Gastroesophageal sphincter (tissue), 4 donors: ENCODE data around the gene PALM3. TPM values are rescaled to one million over a fixed set of nuclear protein-coding genes. Genes with fewer than 3 reads are reported as not detected.
A peak's percentile ranks its signal among the peaks of the same experiment; 100 is the strongest.

Source experiments
- ATAC-seq: fragments of 150-250 bp; one replicate; pipeline ENCODE4 v1.9.1; 2016; ENCODE audit warnings: mild to moderate bottlenecking, moderate library complexity
- H3K27ac ChIP-seq, 4 donors: fragments of 200-600 bp; sonication (generic) in 3 of 4; 1 replicate in 3 of 4; 2 replicates in 1 of 4; pipeline ENCODE4 v1.5.1; 2016 to 2019
- H3K27me3 ChIP-seq: fragments of 200-600 bp; sonication (generic); one replicate; pipeline ENCODE4 v1.5.1; 2019
- H3K36me3 ChIP-seq, 2 donors: fragments of 200-600 bp; sonication (generic); one replicate each; pipeline ENCODE4 v1.5.1; 2019; ENCODE audit warnings: control low read depth in 1 of 2
- H3K4me1 ChIP-seq, 3 donors: fragments of 200-600 bp; sonication (generic); 1 replicate in 2 of 3; 2 replicates in 1 of 3; pipeline ENCODE4 v1.5.1; 2016 to 2019; ENCODE audit warnings: control low read depth in 2 of 3
- H3K4me3 ChIP-seq, 2 donors: fragments of 200-600 bp; sonication (generic); one replicate each; pipeline ENCODE4 v1.5.1; 2019; ENCODE audit warnings: mild to moderate bottlenecking in 1 of 2, moderate library complexity in 1 of 2
- H3K9me3 ChIP-seq, 3 donors: fragments of 200-600 bp; sonication (generic); one replicate each; pipeline ENCODE4 v1.5.1; 2017 to 2019; ENCODE audit warnings: control low read depth in 2 of 3
- CTCF ChIP-seq, 4 experiments: fragments of 200-600 bp in 2 of 4; fragments of 450-650 bp in 2 of 4; sonication (generic) in 1 of 4; IDR thresholded peaks; one replicate each; pipeline ENCODE4 v1.5.1; 2017 to 2019; ENCODE audit warnings: antibody characterized with exemption in 4 of 4, mild to moderate bottlenecking in 2 of 4, moderate library complexity in 2 of 4
- EP300 ChIP-seq: sonication (generic); formaldehyde crosslinking; IDR thresholded peaks from one replicate; pipeline ENCODE4 v1.6.1; 2017; ENCODE audit warnings: antibody characterized with exemption, mild to moderate bottlenecking
- POLR2A ChIP-seq, 2 donors: fragments of 450-650 bp; IDR thresholded peaks; one replicate each; pipeline ENCODE4 v1.6.1; 2017; ENCODE audit warnings: antibody characterized with exemption in 2 of 2, mild to moderate bottlenecking in 2 of 2, moderate library complexity in 1 of 2
- POLR2AphosphoS5 ChIP-seq: sonication (generic); formaldehyde crosslinking; IDR thresholded peaks from one replicate; pipeline ENCODE4 v1.6.1; 2017; ENCODE audit warnings: antibody characterized with exemption
- WGBS, 2 donors: methylation state at CpG; one replicate each; pipeline ENCODE4 v1.1.5; 2018; ENCODE audit warnings: low coverage in 1 of 2; 5-methylcytosine and 5-hydroxymethylcytosine counted together
- total RNA-seq, 4 donors: library from RNA; depleted of rRNA; stranded (reverse); fragments of >200 nt; gene quantifications; one replicate each; pipeline ENCODE4 v1.1.0, GENCODE V29; 2016

Gene PALM3
- total RNA-seq, 4 donors from 2014 or later, result not detected

- Histone ChIP-seq H3K9me3 (no peaks in the 10 kb centered on the region), H3K27ac (no peak overlapping the region), H3K27me3 (no peaks in the 10 kb centered on the region), H3K4me1 (peaks cover 0 to 8% (median 0%) of the 10 kb centered on the region in 3 donors), H3K4me3 (no peak overlapping the region), H3K36me3 (peaks cover 0 to 100% of the 10 kb centered on the region in 2 donors)
- WGBS, 2 donors, result 81 to 88% methylated on average over 3 of the region's 6 CpGs
- TF ChIP-seq POLR2A (IDR thresholded peaks at IDR 0.05), result no peak
- TF ChIP-seq EP300, result no peak
- no peak for TF ChIP-seq CTCF (IDR thresholded peaks at IDR 0.05)
- no peak for TF ChIP-seq POLR2AphosphoS5
- ATAC-seq, result no peak
Observed at GRCh38 chr19:14101003-14101545, 39.2 kb upstream of the PALM3 start.

- peaks cover 0 to 11% (median 0%) of the 10 kb centered on the region in 3 donors for H3K9me3 ChIP-seq
- TF ChIP-seq POLR2AphosphoS5 (no peak), POLR2A (IDR thresholded peaks at IDR 0.05) (no peak), EP300 (no peak), CTCF (IDR thresholded peaks at IDR 0.05) (peak in 3 of 4 experiments; percentile 27 to 40 (median 38))
- H3K4me3 ChIP-seq, result no peak overlapping the region
- 62% methylated on average over 4 of the region's 21 CpGs; no CpG with 5 or more reads in 1 of the 2 donors for WGBS, 2 donors
- H3K27me3 ChIP-seq, result no peaks in the 10 kb centered on the region
- no peak for ATAC-seq
- peaks cover 0 to 70% of the 10 kb centered on the region in 2 donors for H3K36me3 ChIP-seq
- H3K27ac ChIP-seq, result no peak overlapping the region
- peaks cover 0 to 8% (median 0%) of the 10 kb centered on the region in 3 donors for H3K4me1 ChIP-seq
Observed at GRCh38 chr19:14097532-14098151, 35.8 kb upstream of the PALM3 start.

DNA sequence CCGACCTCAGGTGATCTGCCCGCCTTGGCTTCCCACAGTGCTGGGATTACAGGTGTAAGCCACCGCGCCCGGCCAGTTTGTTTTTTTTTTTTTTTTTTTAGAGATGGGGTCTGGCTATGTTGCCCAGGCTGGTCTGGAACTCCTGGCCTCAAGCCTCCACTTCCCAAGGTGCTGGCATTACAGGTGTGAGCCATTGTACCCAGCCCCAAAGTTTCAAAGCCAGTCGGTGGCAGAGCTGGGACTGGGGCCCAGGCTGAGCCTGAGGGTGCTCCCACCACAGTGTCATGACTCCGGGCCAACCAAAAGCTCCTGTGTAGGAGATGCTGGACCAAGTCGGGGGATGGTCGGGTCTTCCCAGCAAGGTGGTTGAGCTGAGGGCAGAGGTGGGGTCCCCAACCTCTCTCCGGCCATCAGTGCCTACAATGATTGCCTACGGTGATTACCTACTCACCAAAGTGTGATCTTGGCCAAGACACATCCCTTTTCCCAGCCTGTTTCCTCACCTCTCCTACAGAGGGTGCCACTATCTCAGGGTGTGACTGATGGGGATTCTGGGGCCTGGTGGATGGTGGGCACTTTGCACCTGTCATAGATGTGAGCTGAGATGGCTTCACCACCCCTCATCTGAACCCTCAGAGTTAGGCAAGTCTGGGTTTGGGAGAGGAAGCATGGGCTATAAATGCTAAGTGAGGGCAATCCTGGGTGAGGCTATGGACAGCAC, 34.6 kb upstream of the PALM3 start:
- Histone ChIP-seq H3K36me3 (peaks cover 0 to 58% of the 10 kb centered on the region in 2 donors), H3K9me3 (peaks cover 0 to 12% (median 0%) of the 10 kb centered on the region in 3 donors), H3K4me1 (peaks cover 0 to 10% (median 3%) of the 10 kb centered on the region in 3 donors), H3K4me3 (no peak overlapping the region), H3K27me3 (no peaks in the 10 kb centered on the region), H3K27ac (no peak overlapping the region)
- ATAC-seq, result no peak
- WGBS, 2 donors, result 77 to 92% methylated on average over 2 to 3 of the region's 11 CpGs
- TF ChIP-seq EP300, result no peak
- peak in 2 of 4 experiments; percentile 7 to 19 for TF ChIP-seq CTCF (IDR thresholded peaks at IDR 0.05)
- TF ChIP-seq POLR2AphosphoS5, result no peak
- TF ChIP-seq POLR2A (IDR thresholded peaks at IDR 0.05), result no peak

DNA sequence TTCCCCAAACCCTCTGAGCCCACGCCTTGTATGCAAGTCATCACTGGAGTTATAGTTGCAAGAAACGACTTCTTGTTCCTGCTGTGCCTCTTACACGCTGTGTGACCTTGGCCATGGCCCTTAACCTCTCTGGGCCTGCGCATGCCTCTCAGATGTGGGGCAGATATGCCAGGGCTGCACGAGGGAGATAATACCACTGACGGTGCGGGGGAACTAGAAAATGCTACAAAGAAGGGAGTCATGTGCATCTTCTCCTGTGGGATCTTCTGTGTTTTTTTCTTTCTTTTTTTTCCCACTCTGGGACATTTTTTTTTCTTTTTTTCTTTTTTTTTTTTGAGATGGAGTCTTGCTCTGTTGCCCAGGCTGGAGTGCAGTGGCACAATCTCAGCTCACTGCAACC, 33.0 kb upstream of the PALM3 start:
- Histone ChIP-seq H3K9me3 (peaks cover 0 to 12% (median 0%) of the 10 kb centered on the region in 3 donors), H3K27ac (no peak overlapping the region), H3K4me3 (no peak overlapping the region), H3K27me3 (no peaks in the 10 kb centered on the region), H3K4me1 (peaks cover 0 to 13% (median 3%) of the 10 kb centered on the region in 3 donors), H3K36me3 (peaks cover 0 to 42% of the 10 kb centered on the region in 2 donors)
- ATAC-seq, result no peak
- TF ChIP-seq CTCF (IDR thresholded peaks at IDR 0.05), result no peak
- no peak for TF ChIP-seq EP300
- TF ChIP-seq POLR2A (IDR thresholded peaks at IDR 0.05), result no peak
- TF ChIP-seq POLR2AphosphoS5, result no peak
- WGBS, 2 donors, result 82 to 89% methylated on average over 7 of the region's 7 CpGs
